Measurements from ENCODE around the gene SEC24D. TPM values are rescaled to one million over a fixed set of nuclear protein-coding genes. Genes with fewer than 3 reads are reported as not detected.

The SEC24D gene
- total and polyA plus RNA-seq, 9 of the 15 experiments (the other 6 are each of a cell fraction or from before 2014, with no cell fraction given): 7.1 to 22.5 (median 11.3) TPM

GRCh38 chr4:118834960-118835569, 861 bp downstream of the SEC24D start (continued):
- peak; percentile 87; the same call in 1 of the 2 replicates for TF ChIP-seq BRD4 (IDR thresholded peaks at IDR 0.05)
- peak; percentile 16 for TF ChIP-seq CHD4 (IDR thresholded peaks at IDR 0.05; ENCODE audit: insufficient read depth, insufficient replicate concordance, low read depth, low read length, poor library complexity, severe bottlenecking)
- TF ChIP-seq HDGF (IDR thresholded peaks at IDR 0.05): 0 out of 2 replicates have a peak, but pooled peaks have one; percentile 71
- peak in 1 of 2 experiments; percentile 29 for TF ChIP-seq AFF1 (IDR thresholded peaks at IDR 0.05; ENCODE audit: low read depth in 1 of 2, partially characterized antibody in 2 of 2)
- TF ChIP-seq CREM (IDR thresholded peaks at IDR 0.05; ENCODE audit: low read depth): peak; percentile 63; the same call in 1 of the 2 replicates
- TF ChIP-seq RCOR1 (IDR thresholded peaks at IDR 0.05; ENCODE audit: borderline replicate concordance in 1 of 2, low read depth in 2 of 2, low read length in 2 of 2): peak in 1 of 2 experiments; percentile 23; a peak in 1 of 4 replicates
- TF ChIP-seq HDAC1 (IDR thresholded peaks at IDR 0.05): peak in 1 of 2 experiments; percentile 47; a peak in 1 of 4 replicates
- peak; percentile 61; the same call in 1 of the 2 replicates for TF ChIP-seq BACH1 (tag; IDR thresholded peaks at IDR 0.05)
- no peak for TF ChIP-seq HNRNPH1 (optimal IDR thresholded peaks at IDR 0.05; ENCODE audit: low read depth, low read length)
- TF ChIP-seq ZC3H8 (IDR thresholded peaks at IDR 0.05): no peak
- TF ChIP-seq ZNF668 (CRISPR knock-in tag; IDR thresholded peaks at IDR 0.05): no peak
- peak; percentile 15; the same call in 1 of the 2 replicates for TF ChIP-seq SUPT5H (IDR thresholded peaks at IDR 0.05)
- no peak for TF ChIP-seq CBX5 (IDR thresholded peaks at IDR 0.05; ENCODE audit: borderline replicate concordance, low read depth)
- no peak for TF ChIP-seq RNF2 (IDR thresholded peaks at IDR 0.05)
- peak; percentile 22 for TF ChIP-seq TAF9B (IDR thresholded peaks at IDR 0.05; ENCODE audit: partially characterized antibody)
- 0 out of 2 replicates have a peak, but pooled peaks have one; percentile 26 for TF ChIP-seq NFE2 (IDR thresholded peaks at IDR 0.05; ENCODE audit: low read depth)
- TF ChIP-seq KDM5B (IDR thresholded peaks at IDR 0.05; ENCODE audit: insufficient replicate concordance, low read depth, low read length): peak; percentile 45
- TF ChIP-seq EP400 (IDR thresholded peaks at IDR 0.05): peak; percentile 82
- TF ChIP-seq EGR1 (conservative IDR thresholded peaks at IDR 0.05): no peak
- TF ChIP-seq FOXK1 (CRISPR knock-in tag; IDR thresholded peaks at IDR 0.05; ENCODE audit: borderline replicate concordance): no peak
- TF ChIP-seq NFXL1 (CRISPR knock-in tag; IDR thresholded peaks at IDR 0.05): no peak
- no peak for TF ChIP-seq TFAM (CRISPR knock-in tag; conservative IDR thresholded peaks at IDR 0.05)
- peak; percentile 46; the same call in 1 of the 2 replicates for TF ChIP-seq CREB1 (IDR thresholded peaks at IDR 0.05)
- no peak for TF ChIP-seq CREB1 (CRISPR knock-in tag; IDR thresholded peaks at IDR 0.05)
- peak; percentile 76 for TF ChIP-seq PKNOX1 (IDR thresholded peaks at IDR 0.05)
- TF ChIP-seq PML (IDR thresholded peaks at IDR 0.05; ENCODE audit: low read length): peak; percentile 72; the same call in 1 of the 2 replicates
- no peak for TF ChIP-seq ATF1 (CRISPR knock-in tag; IDR thresholded peaks at IDR 0.05)
- peak; percentile 46; the same call in 1 of the 2 replicates for TF ChIP-seq ATF1 (tag; IDR thresholded peaks at IDR 0.05)
